ENCODE data around the gene PSMD1. TPM values are rescaled to one million over a fixed set of nuclear protein-coding genes. Genes with fewer than 3 reads are reported as not detected.

PSMD1 gene
- total RNA-seq, 1 donor from 2014 or later: 45.3 TPM

DNA sequence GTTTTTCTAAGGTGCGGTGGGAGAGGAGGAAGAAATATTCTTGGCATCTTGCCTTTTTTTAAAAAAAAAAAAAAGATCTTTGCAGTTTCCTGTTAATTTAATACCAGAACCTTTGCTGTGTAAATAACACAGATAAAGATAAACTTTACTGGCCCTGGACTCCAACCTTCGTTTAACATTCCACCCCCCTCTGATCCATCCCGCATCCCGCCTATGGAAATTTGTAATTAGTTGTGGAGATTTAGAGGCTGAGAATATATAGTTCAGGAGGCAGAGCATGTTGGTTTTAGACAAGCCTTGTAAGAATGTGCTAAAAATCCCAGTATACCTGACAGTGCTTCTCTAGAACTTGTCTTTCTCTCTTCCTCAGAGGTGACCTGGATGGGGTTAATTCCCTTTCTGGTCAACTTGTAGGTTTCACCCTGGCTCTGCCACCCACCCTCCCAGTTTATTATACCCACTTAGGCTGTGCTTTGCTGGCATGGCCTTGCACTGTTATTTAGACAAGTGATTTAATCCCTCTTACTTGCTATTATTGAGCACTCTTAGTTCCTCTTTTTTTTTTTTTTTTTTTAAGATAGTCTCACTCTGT, 22.3 kb upstream of the PSMD1 start:
- DNase-seq (ENCODE audit: low spot score): no peak

DNA sequence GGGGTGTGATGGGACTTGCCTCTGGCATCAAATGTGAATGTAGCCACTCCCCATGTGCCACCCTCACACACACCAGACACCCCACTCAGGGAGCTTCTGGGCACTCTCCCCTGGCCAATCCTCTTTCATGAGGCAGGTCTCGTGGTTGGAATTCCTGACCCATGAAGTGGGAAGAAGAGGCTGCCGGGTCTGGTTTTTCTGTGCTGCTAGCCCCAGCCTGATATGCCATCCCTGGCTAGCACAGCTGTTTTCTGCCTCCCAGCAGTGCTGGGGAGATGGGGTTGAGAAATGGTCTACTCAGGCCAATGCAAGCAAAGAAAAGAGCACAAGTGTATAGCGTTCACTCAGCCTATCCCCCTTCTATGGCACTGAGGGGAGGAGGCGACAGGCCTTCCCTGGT, 20.5 kb upstream of the PSMD1 start:
- no peak for DNase-seq (ENCODE audit: low spot score)

DNA sequence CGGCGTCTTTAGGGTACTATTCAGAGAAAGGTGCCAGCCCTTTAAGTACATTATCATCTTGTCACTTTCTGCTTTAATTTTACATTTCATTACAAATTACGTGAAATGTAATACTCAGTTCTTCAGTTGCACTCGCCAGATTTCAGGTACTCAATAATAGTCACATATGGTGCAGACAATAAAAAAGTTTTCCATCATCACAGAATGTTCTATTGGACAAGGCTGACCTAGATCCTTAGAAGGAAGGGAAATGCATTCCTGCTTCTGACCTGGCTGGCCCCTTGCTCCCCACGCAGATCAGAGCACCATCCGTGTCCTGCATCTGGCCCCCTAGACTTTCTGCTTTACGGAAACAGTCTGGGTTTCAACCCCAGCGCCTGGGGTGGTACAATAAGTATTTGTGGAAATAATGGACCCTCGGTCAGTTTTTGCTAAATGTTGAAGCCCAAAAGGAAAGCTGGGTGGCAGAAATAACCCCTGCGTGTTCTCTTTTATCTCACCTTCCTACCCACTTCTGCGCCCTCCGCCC, 20.0 kb upstream of the PSMD1 start:
- DNase-seq (ENCODE audit: low spot score): no peak

DNA sequence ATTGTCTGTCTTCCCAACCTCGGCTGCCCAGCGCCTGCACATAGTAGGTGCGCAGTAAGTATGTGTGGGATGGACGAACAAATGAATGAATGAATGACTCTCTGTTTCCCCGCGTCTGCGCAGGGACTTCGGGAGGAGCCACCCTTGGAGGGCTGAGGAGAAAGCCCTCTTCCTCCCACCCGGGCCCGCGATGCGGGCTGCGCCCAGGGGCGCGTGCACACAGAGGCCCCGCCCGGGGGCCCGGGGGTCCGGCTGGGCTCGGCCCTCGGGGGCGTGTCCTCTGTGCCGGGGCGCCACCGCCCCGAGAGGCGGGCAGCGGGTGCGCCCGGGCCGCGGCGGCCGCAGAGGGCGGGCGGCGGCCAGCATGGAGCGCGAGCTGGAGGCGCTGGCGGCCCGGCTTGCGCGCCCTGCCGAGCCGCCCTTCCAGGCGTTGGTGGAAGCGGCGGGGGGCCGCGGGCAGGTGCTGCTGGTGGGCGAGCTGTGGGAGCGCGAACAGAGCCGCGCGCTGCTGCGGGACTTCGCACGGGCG, 19.4 kb upstream of the PSMD1 start, which contains the start of gene C2orf72:
Gene C2orf72, plus strand, starts transcription at position 322 of the 529 bp plus-strand sequence. Its CDS starts 43 bp downstream, at position 365.
- no peak for DNase-seq (ENCODE audit: low spot score)

DNA sequence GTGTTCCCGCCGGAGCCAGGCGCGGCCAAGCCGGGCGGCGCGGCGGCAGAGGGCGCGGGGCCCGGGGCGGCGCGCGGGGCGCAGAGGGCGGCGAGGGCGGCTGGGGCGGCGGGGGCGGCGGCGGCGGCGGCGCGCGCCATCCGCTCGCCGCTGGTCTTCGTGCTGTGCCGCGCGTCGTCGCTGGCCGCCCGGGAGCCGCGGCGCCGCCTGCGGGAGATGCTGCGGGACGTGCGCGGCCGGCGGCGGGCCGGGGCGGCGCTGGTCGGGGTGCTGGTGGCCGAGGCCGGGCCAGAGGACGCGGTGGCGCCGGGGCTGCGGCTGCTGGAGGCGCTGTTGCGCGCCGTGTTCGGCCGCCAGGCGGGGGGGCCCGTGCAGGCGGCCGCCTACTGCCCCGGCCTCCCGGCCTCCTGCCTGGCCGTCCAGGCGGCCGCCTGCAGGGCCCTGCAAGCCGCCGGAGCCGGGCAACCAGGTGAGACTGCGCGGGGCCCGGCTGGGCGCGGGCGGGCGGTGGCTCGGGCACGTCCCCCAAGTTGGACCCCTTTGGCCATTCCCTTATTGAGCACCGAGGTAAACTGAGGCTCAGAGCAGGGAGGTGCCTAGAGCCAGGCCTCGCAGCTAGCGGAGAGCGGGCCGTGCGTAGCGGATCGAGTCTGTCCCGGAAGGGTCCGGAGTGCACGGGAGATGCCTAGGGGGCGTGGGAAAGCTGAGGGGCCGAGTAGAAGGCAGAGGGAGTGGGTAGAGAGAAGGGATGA, 18.8 kb upstream of the PSMD1 start:
- no peak for DNase-seq (ENCODE audit: low spot score)

DNA sequence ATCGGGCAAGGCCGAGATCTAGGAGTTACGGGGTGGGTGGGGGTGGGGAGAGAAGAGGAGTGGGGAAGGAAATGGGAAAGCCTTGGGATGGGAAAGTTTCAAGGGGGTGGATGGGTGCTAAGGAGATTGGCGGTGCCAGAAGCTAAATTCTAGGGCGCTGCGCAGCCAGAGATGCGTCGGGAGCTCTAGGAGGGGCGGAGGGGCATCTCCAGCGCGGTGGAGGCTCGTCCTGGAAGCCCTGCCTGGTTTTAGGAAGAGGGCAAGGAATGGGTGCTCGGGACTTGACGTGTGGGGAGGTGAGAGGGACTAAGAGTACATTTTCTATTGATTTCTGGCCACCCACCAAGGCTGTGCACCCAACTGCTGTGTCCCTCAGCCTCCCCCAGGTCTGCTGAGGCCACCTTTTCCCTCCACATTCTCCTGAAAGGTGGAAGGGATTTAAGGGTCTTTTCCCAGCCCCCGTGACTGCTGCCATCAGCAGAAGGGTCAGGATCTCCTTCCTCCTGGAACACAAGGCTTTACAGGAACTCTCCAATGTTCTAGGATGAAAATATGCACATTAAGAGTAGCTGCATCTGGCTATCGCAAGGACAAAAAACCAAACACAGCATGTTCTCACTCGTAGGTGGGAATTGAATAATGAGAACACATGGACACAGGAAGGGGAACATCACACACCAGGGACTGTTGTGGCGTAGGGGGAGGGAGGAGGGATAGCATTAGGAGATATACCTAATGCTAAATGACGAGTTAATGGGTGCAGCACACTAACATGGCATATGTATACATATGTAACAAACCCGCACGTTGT, 18.0 kb upstream of the PSMD1 start:
- DNase-seq (ENCODE audit: low spot score): no peak

DNA sequence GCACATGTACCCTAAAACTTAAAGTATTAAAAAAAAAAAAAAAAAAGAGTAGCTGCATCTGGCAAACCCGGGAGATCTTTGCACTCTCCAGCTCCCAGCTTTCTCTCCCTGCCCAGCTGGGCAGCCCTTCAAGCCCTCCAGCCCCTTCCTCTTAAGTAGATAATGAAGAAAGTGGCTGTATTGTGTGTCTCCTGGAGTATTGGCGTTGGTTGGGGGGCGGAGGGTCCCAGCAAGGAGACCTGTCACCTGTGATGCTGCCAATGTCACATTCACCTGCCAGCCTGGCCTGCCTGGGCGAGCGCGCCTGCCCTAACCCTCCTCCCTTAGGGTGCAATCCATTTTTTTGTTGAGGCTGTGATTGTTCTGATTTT, 17.4 kb upstream of the PSMD1 start:
- no peak for DNase-seq (ENCODE audit: low spot score)

DNA sequence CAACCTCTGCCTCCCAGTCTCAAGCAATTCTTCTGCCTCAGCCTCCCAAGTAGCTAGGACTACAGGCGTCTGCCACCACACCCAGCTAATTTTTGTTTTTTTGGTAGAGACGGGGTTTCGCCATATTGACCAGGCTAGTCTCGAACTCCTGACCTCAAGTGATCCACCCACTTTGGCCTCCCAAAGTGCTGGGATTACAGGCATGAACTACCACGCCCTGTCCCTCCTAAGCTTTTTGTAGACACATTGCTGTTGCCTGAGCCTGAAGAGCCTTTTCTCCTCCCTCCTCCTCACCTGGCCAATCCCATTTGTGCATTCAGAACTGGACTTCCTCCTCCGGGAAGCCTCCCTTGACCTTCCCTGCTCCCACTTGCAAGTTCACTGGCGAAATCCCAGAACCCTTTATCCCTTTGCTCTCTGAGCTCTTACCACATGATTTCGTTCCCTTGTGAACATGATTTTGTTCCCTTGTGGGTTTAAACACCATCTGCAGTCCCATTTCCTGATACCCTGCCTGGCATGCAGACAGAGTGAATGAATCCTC, 16.8 kb upstream of the PSMD1 start:
- no peak for DNase-seq (ENCODE audit: low spot score)

DNA sequence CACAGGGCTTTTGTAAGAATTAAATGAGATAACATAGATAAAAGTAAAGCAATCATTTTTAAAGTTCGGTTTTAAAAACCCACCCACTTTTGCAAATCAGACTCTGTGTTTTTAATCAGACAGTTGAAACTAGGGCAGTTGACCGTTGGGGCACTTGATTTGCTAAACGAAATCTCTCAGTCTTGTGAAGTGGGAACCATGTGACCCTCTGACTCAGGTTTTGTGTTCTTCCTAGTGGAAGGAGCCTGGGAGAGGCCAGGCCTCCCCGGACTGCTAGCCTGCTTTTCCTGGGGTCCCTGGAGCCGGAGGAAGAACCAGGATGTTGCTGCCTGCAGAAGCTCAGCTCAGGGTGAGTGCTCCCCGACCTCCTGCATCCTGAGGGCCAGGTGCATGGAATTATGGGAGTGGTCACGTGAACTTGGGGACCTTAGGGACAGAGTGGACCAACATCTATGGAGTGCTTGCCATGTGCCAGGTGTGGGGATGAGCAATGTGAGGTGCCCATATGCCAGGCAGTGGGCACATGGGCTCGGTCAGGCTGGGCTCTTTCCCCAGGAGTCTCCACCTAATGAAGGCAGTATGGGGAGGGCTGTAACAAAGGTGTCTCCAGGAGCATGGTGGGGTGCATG, 15.5 kb upstream of the PSMD1 start:
- no peak for DNase-seq (ENCODE audit: low spot score)

DNA sequence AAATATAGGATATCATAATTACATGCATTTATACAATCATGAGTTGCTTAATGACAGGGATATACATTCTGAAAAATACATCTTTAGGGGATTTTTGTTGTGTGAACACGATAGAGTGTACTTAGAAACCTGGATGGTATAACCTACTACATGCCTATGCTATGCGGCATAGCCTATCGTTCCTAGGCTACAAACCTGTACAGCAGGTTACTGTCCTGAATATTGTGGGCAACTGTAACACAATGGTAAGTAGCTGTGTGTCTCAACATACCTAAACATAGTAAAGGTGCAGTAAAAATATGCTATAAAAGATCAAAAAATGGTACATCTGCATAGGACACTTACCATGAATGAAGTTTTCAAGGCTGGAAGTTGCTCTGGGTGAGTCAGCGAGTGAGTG, 12.9 kb upstream of the PSMD1 start:
- no peak for DNase-seq (ENCODE audit: low spot score)

DNA sequence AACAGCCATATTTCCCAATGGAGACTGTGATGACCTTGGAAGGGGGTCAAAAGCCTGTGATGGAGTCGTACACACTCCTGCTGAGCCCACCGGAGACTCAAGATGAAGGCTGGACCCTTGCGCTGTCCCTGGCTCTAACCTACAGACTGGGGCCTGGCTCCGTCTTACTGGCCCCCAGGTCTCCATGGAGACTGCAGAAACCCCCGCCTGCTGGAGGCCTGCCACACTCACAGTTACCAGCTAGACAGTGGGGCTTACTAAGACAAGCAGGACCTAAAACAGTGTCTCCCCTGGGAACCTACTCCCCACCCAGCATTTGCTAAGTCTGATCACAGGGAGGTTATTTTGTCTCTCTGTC, 9.8 kb upstream of the PSMD1 start:
- DNase-seq (ENCODE audit: low spot score): no peak

DNA sequence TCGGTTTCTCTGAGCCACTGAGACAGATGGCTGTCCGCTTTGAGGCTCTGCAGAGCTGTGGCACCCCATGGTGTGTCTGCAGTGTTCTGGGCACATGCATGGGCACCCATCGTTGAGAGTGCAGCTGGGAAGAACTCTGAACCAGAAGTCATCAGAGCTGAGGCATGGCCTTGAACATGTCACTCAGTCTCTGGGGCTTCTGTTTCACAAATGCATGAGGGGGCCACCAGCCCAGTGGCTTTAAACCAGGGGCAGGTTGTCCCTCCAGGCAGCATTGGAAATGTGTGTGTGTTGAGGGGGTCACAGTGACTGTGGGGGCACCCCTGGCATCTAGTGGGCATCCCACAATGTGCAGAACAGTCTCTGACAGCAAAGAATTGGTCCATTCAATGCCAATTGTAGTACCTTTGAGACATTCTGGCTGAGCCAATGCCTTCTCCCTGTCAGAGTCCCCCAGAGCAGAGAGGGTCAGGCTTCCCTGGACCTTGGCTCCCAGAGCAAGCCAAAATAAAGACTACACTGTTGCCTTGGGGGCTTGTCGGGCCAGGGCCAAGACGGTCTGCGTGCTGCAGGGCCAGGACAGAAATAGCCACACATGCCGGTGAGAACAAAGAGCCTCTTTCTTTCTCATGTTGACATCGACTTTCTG, 9.3 kb upstream of the PSMD1 start:
- DNase-seq (ENCODE audit: low spot score): no peak

DNA sequence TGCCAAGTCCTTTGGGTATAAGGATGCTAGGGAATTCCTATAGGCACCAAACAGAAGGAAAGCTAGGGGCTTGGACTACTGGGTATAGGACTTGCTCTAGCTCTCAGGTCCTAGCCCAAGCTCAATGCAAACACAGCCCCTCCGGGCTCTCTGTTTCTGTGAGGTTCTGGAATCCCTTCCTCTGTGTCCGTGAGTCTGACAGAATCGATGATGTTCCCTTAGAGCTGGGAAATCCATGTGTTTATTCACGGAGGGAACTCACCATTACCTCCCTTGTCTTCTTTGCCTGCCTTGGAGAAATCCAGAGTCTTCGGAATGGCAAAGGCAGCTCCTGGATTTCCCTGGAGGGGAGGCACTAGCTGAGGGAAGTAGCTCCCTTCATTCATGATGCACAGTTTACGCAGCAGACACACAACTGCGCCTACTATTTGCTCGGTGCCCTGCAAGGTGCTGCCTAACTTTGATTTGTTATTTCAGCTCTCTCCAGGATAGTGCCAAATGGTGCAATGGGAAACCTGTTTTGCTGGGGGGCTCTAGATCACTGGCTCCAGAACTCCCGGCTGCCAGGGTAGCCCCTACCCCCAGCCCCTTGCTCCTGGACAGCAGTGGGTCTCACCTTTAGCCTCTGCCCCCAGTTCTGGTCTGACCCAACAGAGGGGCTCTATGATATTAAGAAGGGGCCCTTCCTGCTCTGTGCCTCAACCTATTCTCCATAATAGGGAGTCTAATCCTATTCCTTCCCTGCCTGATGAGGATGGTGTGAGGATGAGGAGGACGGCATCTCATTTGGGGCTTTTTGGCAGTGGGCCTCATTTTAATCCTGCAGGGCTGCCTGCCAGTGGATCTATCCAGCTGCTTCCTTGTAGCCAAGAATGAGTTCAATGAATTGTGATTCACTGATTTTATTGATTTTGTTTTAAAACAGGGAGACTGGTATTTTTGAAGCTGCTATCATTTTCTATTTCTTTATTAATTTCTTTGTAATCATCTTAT, 8.4 kb upstream of the PSMD1 start:
- no peak for DNase-seq (ENCODE audit: low spot score)

DNA sequence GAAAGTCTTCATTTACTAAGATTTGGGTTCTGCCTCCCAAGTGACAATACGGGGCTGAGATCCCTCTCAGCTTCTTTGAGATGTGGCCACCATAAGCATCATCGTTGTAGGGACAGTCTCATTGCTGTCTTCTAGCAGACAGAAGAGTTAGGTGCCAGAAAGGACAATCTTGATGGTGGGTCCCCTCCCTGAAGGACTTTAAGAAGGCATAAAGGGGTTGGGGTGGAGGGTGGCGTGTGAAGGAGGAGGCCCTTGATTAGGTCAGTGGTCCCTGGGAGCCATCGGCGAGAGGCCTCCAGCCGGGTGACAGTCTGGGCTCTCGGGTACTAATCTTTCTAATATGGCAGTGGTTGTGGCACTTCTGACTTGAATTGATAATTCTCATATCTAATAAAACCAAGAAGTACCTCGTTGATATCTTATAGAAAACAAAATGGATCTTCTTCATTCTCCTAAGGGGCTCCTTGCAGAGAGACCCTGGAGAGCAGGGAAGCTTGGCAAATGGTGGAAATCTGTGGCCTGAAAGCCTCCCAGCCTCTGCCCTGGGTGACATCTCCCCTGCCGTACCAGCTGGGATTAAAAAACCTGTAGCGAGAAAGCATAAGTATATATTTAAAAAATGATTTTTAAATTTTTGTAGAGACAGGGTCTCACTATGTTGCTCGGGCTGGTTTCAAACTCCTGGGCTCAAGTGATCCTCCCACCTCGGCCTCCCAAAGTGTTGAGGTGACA, 7.2 kb upstream of the PSMD1 start:
- DNase-seq (ENCODE audit: low spot score): no peak

DNA sequence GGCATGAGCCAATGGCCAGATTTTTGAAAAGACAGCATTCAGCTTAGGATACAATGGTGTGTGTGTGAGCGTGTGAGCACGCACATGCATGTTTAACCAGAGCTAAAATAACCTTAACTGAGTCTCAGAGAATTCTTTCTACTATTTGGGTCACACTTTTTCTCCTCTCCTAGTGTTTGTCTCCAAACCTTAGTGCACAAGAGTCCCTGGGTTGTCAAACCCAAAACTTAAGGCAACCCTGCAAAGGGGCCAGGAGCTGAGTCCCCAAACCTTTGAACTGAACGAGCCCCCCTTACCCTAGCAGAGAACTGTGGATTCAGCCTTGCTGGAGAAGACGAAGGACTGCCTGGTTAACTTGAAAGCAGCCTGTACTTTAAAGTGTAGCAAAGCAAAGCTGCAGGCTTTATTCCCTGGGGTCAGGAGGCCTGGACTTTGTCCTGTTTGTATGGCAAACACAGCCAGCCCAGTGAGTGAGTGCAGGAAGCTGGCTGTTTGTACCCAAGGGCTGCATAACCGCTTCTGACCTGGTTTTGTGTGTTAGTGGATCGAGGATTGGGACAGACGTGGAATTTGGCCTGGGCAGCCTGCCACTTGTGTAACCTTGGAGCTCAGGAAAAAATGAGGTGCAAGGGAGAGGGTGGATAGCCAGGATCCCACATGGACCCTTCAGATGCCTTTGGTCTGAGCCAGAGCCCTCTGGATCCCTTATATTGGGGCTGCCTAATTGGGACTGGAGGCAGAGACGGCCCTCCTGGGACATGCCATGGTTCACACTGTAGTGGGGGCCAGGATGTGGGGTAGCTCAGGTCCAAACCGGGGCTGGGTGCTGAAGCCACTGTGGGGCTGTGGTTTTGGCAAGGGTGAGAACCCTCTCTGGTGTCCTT, 6.4 kb upstream of the PSMD1 start:
- peak; percentile 33 for DNase-seq (ENCODE audit: low spot score)

DNA sequence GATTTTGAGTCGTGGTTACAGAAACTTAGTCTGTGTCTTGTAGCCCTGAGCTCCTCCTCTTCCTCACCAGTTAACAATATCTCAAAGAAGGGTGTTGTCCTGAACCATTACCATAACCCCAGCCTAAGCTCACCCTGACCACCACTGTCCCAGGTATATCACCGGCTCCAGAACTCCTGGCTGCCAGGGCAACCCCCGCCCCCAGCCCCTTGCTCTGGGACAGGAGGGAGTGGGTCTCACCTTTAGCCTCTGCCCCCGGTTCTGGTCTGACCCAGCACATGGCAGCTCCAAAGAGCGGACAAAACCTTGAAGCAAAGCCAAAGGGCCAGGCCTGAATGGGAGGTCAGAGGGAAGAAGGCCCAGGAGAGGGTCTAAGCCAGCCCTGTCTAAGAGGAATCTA, 5.6 kb upstream of the PSMD1 start:
- no peak for DNase-seq (ENCODE audit: low spot score)

DNA sequence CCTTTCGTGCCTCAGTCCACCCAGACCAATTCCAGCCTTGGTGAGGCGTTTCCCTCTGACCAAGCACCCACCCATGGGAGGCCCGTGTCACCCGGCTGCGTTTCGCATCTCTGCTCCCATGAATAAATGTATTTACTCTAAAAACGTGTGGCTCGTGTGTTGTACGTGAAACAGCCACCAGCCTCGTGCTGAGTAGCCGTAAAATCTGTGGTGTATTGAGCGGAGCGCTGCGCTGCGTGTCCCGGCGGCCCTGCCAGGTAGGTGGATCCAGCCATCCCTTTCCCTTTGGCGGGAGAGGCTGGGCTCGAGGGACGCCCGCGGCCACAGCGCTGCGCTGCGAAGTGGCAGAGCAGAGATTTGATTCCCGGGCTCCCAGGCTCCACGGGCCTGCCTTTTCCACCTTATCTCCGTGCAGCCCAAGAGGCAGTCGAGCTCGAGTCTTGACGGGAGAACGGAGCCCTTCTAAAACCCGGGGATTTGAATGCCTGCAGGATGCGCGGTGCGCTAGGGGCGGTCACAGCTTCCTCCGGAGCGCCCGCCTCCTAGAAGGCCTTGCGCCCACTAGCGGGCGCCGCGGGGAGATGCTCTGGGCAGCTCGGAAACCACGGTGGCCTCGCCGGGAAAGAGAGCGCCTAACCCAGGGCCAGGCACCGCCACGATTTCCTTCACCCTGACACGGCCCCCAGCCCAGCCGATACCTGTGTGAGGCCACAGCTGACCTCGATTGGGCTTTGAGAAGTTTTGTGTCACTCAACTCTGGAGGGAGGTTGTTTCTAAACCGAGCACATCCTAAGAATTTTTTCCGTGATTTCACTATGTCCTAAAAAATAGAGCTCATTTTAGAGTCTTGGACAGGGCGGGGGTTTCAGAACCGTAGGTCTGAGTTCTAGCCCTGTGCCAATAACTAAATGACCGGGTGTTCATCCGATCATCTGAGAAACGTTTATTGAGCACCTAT, 3.9 kb upstream of the PSMD1 start:
- peak; percentile 87 for DNase-seq (ENCODE audit: low spot score)
